HTERT RPE-1 (cell line): Measurements from ENCODE around the gene CIBAR2.
"Not testable (repeated sequence)": the region's sequence is repeated elsewhere in the genome, so short reads cannot be mapped to it uniquely, and the experiment has no call there.

ENCODE experiments used
- in situ Hi-C: fragments of 300-500 bp; cut with MboI; formaldehyde crosslinking; loops from 4 replicates; pipeline ENCODE4 v1.14.3; 2020; ENCODE audit warnings: low sequenced_read_pairs

Gene CIBAR2

DNA sequence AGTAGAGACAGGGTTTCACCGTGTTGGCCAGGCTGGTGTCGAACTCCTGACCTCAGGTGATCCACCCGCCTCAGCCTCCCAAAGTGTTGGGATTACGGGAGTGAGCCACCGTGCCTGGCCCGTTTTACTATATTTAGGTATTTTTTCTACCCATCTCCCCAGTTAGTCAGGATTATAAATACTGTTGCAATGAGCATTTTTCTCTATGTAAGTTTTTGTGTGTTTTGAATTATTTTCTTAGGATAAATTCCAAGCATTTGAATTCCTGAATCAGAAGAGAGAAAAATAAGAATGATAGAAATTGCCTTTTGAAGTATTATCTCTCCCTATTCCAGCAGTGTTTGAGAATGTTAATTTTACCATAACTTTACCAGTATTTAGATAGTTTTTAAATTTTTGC, 48.1 kb downstream of the CIBAR2 start:
- in situ Hi-C loops, result no loop called here

- in situ Hi-C loops, result no loop called here
These were observed 49.4 kb downstream of the CIBAR2 start for GRCh38 chr16:85062845-85063244.

GRCh38 chr16:85062323-85062722, 49.9 kb downstream of the CIBAR2 start:
- in situ Hi-C loops, result no loop called here

GRCh38 chr16:85061566-85061965, 50.7 kb downstream of the CIBAR2 start:
- in situ Hi-C loops, result no loop called here

- in situ Hi-C loops, result no loop called here
These were observed 53.4 kb downstream of the CIBAR2 start for GRCh38 chr16:85058909-85059308.

DNA sequence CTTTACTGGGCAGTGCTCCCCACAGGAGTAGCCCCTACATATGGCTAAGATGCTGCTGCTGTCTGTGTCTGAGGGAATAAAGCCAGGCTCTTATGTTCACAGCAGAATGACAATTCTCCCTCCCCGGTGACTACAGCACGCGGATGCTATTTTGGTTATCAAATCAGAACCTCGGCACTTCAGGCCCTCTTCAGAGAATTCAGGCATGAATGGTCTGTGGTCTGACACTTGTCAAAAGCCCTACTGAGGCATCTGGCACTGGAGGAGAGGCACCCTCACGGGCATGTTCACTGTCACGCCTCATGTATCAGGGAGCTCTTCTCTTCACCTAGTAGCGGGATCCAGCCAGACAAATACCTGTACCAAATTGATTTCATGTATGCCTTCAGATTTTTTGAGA, 54.3 kb downstream of the CIBAR2 start:
- in situ Hi-C loops, result no loop called here

DNA sequence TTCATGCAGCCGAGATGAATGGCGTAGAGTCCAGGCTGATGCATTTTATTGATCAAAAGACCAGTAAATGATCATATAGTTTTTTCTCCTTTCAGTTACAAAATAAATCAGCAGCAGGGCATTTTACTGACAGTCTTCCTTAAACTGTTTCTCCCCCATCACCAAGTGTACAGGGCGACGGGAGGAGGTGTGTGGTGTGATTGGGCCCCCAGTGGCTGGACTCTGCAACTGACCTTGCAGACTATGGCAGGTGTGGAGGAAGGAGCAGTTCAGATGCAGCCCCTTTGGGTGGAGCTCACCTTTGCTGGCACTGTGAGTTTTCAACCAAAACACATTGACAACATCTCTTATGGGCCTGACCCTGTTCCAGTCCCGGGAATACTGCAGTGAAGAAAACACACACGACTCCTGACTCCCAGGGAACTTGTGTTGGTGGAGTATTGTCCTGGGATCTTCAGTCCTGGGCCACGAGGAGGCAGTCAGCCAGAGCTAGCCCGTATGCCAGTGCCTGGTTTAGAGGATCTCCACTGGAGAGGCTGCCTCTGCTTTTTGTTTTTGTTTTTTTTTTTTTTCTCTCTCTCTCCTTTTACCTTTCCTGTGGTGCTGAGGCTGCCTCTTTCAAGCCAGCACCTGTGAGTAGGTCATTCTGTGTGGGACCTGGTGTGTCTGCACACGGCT, 54.9 kb downstream of the CIBAR2 start:
- in situ Hi-C loops, result no loop called here

DNA sequence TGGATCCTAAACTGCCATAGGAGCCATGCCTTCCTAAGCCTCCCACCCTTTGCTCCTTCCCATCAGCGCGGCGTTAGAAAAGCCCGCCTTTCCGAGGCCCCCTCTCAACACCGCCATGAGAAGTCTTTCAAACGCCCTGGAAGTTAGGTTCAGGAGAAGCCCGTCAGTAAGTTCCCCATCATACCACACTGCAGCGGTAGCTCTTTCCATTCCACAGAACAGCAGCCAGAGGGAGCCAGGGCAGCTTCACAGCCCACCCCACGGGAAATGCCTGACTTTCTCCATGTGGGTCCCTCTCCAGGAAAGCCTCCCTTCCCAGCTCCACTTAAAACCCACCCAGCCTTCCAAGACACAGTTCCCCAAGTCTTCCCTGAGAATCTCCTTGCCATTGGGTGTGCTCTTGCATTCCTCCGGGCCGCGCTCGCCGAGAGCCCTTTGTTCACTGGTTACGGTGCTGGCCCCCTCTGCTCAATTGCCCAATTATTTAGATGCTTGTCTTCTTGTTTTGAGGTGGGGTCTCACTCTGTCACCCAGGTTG, 56.0 kb downstream of the CIBAR2 start:
- in situ Hi-C loops, result no loop called here

GRCh38 chr16:85055493-85056210, 56.6 kb downstream of the CIBAR2 start:
- in situ Hi-C loops, result no loop called here

DNA sequence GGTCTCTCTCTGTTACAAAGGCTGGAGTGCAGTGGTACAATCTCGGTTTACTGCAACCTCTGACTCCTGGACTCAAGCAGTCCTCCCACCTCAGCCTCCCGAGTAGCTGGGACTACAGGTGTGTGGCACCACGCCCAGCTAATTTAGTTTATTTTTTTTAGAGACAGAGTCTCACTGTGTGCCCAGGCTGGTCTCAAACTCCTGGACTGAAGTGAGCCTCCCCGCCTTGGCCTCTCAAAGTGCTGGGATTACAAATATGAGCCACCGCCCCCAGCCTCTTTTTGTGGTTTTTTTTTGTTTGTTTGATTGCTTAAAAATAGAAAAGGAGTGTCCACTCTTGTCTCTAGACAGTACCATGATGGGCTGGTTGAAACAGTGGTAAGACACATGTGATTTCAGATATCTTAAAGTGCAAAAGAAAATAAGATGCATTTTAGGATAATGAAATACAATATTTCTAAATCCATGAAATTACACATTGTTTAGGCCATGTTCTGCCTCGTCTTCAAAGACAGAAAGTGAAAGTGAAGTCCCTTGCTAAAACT, 57.3 kb downstream of the CIBAR2 start:
- in situ Hi-C loops, result no loop called here

- in situ Hi-C loops, result not testable (repeated sequence)
These were observed 58.0 kb downstream of the CIBAR2 start for GRCh38 chr16:85054321-85054720.

DNA sequence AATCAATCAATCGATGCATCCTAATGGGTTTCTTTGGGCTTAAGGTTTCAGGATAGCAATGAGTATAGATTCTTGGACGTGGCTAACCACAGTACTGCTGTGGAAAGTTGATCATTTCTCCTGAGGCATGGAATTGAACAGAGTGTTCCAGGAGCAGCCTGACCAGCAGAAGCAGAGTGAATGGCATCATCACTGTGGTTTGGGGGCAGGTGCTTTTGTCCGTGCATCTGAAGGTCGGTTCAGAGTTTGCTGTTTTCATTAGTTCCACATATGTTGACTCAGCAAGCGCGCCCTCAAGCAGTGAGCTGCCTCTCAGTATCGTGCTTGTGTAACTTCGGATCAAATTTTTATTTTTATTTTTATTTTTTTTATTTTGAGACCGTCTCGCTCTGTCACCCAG, 59.7 kb downstream of the CIBAR2 start:
- in situ Hi-C loops, result no loop called here

DNA sequence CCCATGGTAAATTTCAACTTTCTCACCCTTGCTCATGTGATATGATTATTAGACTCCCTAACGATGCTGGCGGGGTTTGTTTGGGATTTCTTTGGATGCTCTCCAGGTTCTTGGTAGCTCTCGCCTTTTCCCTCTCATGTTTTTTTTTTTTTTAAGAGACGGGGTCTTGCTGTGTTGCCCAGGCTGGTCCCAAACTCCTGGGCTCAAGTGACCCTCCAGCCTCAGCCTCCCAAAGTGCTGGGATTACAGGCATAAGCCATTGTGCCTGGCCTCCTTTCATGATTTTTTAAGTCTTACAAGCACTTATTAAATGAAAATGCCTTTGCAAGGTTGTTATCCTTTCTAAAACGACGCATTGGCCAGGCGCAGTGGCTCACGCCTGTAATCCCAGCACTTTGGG, 60.6 kb downstream of the CIBAR2 start:
- in situ Hi-C loops, result no loop called here

DNA sequence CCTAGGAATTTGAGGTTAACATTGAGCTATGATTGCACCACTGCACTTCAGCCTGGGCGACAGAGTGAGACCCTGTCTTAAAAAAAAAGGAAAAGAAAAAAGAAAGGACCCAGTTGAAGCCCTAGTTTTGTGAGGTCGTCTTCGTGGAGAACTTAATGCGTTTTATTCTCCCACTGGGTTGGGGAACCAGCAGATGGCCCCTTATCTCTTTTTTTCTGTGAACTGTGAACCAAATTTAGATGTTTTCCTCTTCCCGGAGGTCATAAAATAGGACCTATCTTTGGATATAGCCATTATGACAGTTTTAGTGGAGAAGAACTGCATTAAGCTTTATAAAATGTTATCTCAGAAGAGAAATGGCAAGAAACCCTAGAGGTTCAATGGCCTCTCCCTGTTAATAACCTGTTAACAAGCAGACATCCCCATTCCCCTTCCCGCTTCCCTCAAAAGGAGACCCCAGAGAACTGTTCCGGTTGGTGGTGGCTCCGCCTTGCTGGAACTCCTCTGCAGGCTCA, 61.1 kb downstream of the CIBAR2 start:
- in situ Hi-C loops, result no loop called here

DNA sequence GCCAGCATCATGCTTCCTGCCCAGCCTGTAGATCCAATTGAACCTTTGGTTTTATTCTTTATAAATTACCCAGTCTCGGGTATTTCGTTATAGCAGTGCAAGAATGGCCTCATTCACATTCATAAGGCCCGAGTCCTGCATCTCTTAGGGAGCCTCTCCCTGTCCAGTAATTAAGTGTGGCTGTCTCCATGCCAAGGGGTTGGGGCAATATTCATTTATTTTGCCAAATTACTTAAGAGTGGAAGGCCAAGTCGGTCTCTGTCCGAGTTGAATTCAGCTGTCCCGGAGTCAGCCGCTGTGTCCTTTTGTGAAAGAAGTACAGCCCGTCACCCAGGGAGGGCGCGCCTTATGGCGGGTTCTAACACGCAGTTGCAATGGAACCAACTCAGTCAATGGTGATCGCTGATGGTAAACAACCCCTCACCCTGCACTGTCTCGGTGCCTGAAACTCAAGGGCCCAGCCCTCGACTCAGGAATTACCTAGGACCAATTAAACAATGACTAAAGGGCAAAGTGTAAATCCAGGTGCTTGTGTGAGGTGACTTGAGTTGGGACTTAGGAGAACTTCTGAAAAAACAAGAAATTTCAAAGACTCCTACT, 62.5 kb downstream of the CIBAR2 start:
- in situ Hi-C loops, result no loop called here

- in situ Hi-C loops, result no loop called here
These were observed 63.2 kb downstream of the CIBAR2 start for GRCh38 chr16:85048921-85049562.
